Muscle layer of duodenum (tissue), 2 donors: ENCODE data around the gene FOXP1.

Source experiments
- H3K27ac ChIP-seq: one replicate; pipeline ENCODE4 v1.7.0; 2013; ENCODE audit warnings: mild to moderate bottlenecking, low read length
- H3K27me3 ChIP-seq: one replicate; pipeline ENCODE4 v1.7.0; 2013; ENCODE audit warnings: low read depth, mild to moderate bottlenecking, control low read depth, low read length
- H3K36me3 ChIP-seq, 2 donors: one replicate each; pipeline ENCODE4 v1.7.0; 2013; ENCODE audit warnings: low read length in 2 of 2, control low read depth in 1 of 2, mild to moderate bottlenecking in 1 of 2; ENCODE audit not compliant: insufficient read depth in 2 of 2, control insufficient read depth in 1 of 2
- H3K4me1 ChIP-seq, 2 donors: one replicate each; pipeline ENCODE4 v1.7.0; 2013; ENCODE audit warnings: low read length in 2 of 2, mild to moderate bottlenecking in 2 of 2, control low read depth in 1 of 2, moderate library complexity in 1 of 2; ENCODE audit not compliant: insufficient read depth in 2 of 2, control insufficient read depth in 1 of 2
- H3K4me3 ChIP-seq, 2 donors: one replicate each; pipeline ENCODE4 v1.7.0; 2013; ENCODE audit warnings: low read length in 2 of 2, low read depth in 1 of 2, mild to moderate bottlenecking in 1 of 2
- H3K9me3 ChIP-seq, 2 donors: one replicate each; pipeline ENCODE4 v1.7.0; 2013; ENCODE audit warnings: low read length in 2 of 2, control low read depth in 1 of 2, mild to moderate bottlenecking in 1 of 2; ENCODE audit not compliant: control insufficient read depth in 1 of 2
- donor health status: healthy.

The FOXP1 gene

GRCh38 chr3:71237672-71238071 is 345.9 kb downstream of the FOXP1 start:
- Histone ChIP-seq H3K36me3 (no peaks in the 10 kb centered on the region), H3K4me3 (no peak overlapping the region), H3K9me3 (no peaks in the 10 kb centered on the region), H3K27ac (no peak overlapping the region), H3K4me1 (peaks cover 6 to 16% of the 10 kb centered on the region in 2 donors), H3K27me3 (no peaks in the 10 kb centered on the region)

- Histone ChIP-seq H3K27ac (no peak overlapping the region), H3K4me1 (peaks cover 6 to 16% of the 10 kb centered on the region in 2 donors), H3K27me3 (no peaks in the 10 kb centered on the region), H3K4me3 (no peak overlapping the region), H3K36me3 (no peaks in the 10 kb centered on the region), H3K9me3 (no peaks in the 10 kb centered on the region)
Measured at GRCh38 chr3:71235846-71236245, 347.7 kb downstream of the FOXP1 start.

GRCh38 chr3:71232895-71233294 is 350.6 kb downstream of the FOXP1 start:
- H3K27me3 ChIP-seq: no peaks in the 10 kb centered on the region
- H3K27ac ChIP-seq: no peak overlapping the region

GRCh38 chr3:71232175-71232679 is 351.3 kb downstream of the FOXP1 start:
- peaks cover under 1 to 10% of the 10 kb centered on the region in 2 donors for H3K4me1 ChIP-seq
- no peaks in the 10 kb centered on the region for H3K27me3 ChIP-seq
- H3K27ac ChIP-seq: no peak overlapping the region
- no peaks in the 10 kb centered on the region for H3K36me3 ChIP-seq
- H3K4me3 ChIP-seq: no peak overlapping the region
- no peaks in the 10 kb centered on the region for H3K9me3 ChIP-seq

More at GRCh38 chr3:71232895-71233294, 350.6 kb downstream of the FOXP1 start:
- Histone ChIP-seq H3K36me3 (no peaks in the 10 kb centered on the region), H3K9me3 (no peaks in the 10 kb centered on the region), H3K4me3 (no peak overlapping the region), H3K4me1 (peaks cover 6 to 11% of the 10 kb centered on the region in 2 donors)

- Histone ChIP-seq H3K9me3 (no peaks in the 10 kb centered on the region), H3K27me3 (no peaks in the 10 kb centered on the region), H3K36me3 (no peaks in the 10 kb centered on the region), H3K27ac (no peak overlapping the region), H3K4me1 (peaks cover 1 to 14% of the 10 kb centered on the region in 2 donors), H3K4me3 (no peak overlapping the region)
Measured at GRCh38 chr3:71231680-71232079, 351.8 kb downstream of the FOXP1 start.

- Histone ChIP-seq H3K4me3 (no peak overlapping the region), H3K4me1 (peaks cover 16 to 25% of the 10 kb centered on the region in 2 donors), H3K36me3 (no peaks in the 10 kb centered on the region), H3K27ac (no peak overlapping the region), H3K9me3 (no peaks in the 10 kb centered on the region), H3K27me3 (no peaks in the 10 kb centered on the region)
Measured at GRCh38 chr3:71229905-71230657, 353.4 kb downstream of the FOXP1 start.

GRCh38 chr3:71228156-71228866 is 355.2 kb downstream of the FOXP1 start:
- Histone ChIP-seq H3K36me3 (no peaks in the 10 kb centered on the region), H3K9me3 (no peaks in the 10 kb centered on the region), H3K4me1 (peaks cover 16 to 25% of the 10 kb centered on the region in 2 donors), H3K4me3 (no peak overlapping the region), H3K27ac (no peak overlapping the region), H3K27me3 (no peaks in the 10 kb centered on the region)

GRCh38 chr3:71227270-71227661 is 356.3 kb downstream of the FOXP1 start:
- no peaks in the 10 kb centered on the region for H3K27me3 ChIP-seq

GRCh38 chr3:71226565-71227269 is 356.8 kb downstream of the FOXP1 start:
- H3K4me1 ChIP-seq: peaks cover 16 to 25% of the 10 kb centered on the region in 2 donors
- no peaks in the 10 kb centered on the region for H3K36me3 ChIP-seq
- H3K9me3 ChIP-seq: no peaks in the 10 kb centered on the region
- peak overlapping the region; percentile 57 for H3K27ac ChIP-seq
- peak overlapping the region; percentile 41 to 45 for H3K4me3 ChIP-seq
- no peaks in the 10 kb centered on the region for H3K27me3 ChIP-seq

More at GRCh38 chr3:71227270-71227661, 356.3 kb downstream of the FOXP1 start:
- Histone ChIP-seq H3K4me3 (peak overlapping the region; percentile 41 to 45), H3K36me3 (no peaks in the 10 kb centered on the region), H3K9me3 (no peaks in the 10 kb centered on the region), H3K27ac (peak overlapping the region; percentile 57), H3K4me1 (peaks cover 16 to 25% of the 10 kb centered on the region in 2 donors)

- peak overlapping the region; percentile 41 to 45 for H3K4me3 ChIP-seq
- no peaks in the 10 kb centered on the region for H3K9me3 ChIP-seq
- no peaks in the 10 kb centered on the region for H3K27me3 ChIP-seq
- no peaks in the 10 kb centered on the region for H3K36me3 ChIP-seq
- H3K4me1 ChIP-seq: peaks cover 16 to 25% of the 10 kb centered on the region in 2 donors
- peak overlapping the region; percentile 57 for H3K27ac ChIP-seq
Measured at GRCh38 chr3:71225951-71226564, 357.5 kb downstream of the FOXP1 start.
